Measurements from ENCODE around the gene WDR74. TPM values are rescaled to one million over a fixed set of nuclear protein-coding genes. Genes with fewer than 3 reads are reported as not detected.
A peak's percentile ranks its signal among the peaks of the same experiment; 100 is the strongest.

WDR74 gene
- total RNA-seq, 1 donor: 34.0 TPM

- Histone ChIP-seq H4K20me1 (ENCODE audit: insufficient read depth, low read length) (peaks cover 40% of the 10 kb centered on the region), H3K4me3 (ENCODE audit: insufficient read depth, low read length) (no peak overlapping the region), H3K27me3 (ENCODE audit: insufficient read depth, low read length) (no peaks in the 10 kb centered on the region), H3K27ac (ENCODE audit: low read depth, low read length) (no peak overlapping the region), H3K4me1 (ENCODE audit: insufficient read depth, low read length) (peaks cover 32% of the 10 kb centered on the region), H3K36me3 (ENCODE audit: insufficient read depth, low read length) (peaks cover 37% of the 10 kb centered on the region), H2AFZ (ENCODE audit: low read length) (no peak overlapping the region), H3K79me2 (ENCODE audit: insufficient read depth, low read length) (peaks cover 36% of the 10 kb centered on the region), H3K4me2 (ENCODE audit: insufficient read depth, low read length) (peak overlapping the region; percentile 94), H3K9me3 (ENCODE audit: low read depth, low read length) (no peaks in the 10 kb centered on the region)
- no peak for TF ChIP-seq CTCF (IDR thresholded peaks at IDR 0.05; ENCODE audit: extremely low read depth, low read depth, low read length)
- DNase-seq (ENCODE audit: insufficient read length, low spot score, missing footprints): no peak
These were observed 13.3 kb upstream of the WDR74 start for GRCh38 chr11:62852523-62853188.

GRCh38 chr11:62851807-62852522 lies 12.6 kb upstream of the WDR74 start:
- Histone ChIP-seq H4K20me1 (ENCODE audit: insufficient read depth, low read length) (peaks cover 40% of the 10 kb centered on the region), H3K9me3 (ENCODE audit: low read depth, low read length) (no peaks in the 10 kb centered on the region), H3K27ac (ENCODE audit: low read depth, low read length) (no peak overlapping the region), H3K4me2 (ENCODE audit: insufficient read depth, low read length) (no peak overlapping the region), H3K79me2 (ENCODE audit: insufficient read depth, low read length) (peaks cover 33% of the 10 kb centered on the region), H3K36me3 (ENCODE audit: insufficient read depth, low read length) (peaks cover 37% of the 10 kb centered on the region), H3K4me1 (ENCODE audit: insufficient read depth, low read length) (peaks cover 32% of the 10 kb centered on the region), H3K4me3 (ENCODE audit: insufficient read depth, low read length) (no peak overlapping the region), H2AFZ (ENCODE audit: low read length) (no peak overlapping the region), H3K27me3 (ENCODE audit: insufficient read depth, low read length) (no peaks in the 10 kb centered on the region)
- no peak for TF ChIP-seq CTCF (IDR thresholded peaks at IDR 0.05; ENCODE audit: extremely low read depth, low read depth, low read length)
- no peak for DNase-seq (ENCODE audit: insufficient read length, low spot score, missing footprints)

GRCh38 chr11:62850911-62851806 lies 11.8 kb upstream of the WDR74 start:
- TF ChIP-seq CTCF (IDR thresholded peaks at IDR 0.05; ENCODE audit: extremely low read depth, low read depth, low read length): no peak
- no peak overlapping the region for H2AFZ ChIP-seq (ENCODE audit: low read length)
- H3K36me3 ChIP-seq (ENCODE audit: insufficient read depth, low read length): peaks cover 37% of the 10 kb centered on the region
- no peak overlapping the region for H3K4me2 ChIP-seq (ENCODE audit: insufficient read depth, low read length)
- peaks cover 40% of the 10 kb centered on the region for H4K20me1 ChIP-seq (ENCODE audit: insufficient read depth, low read length)
- H3K27ac ChIP-seq (ENCODE audit: low read depth, low read length): no peak overlapping the region
- H3K27me3 ChIP-seq (ENCODE audit: insufficient read depth, low read length): no peaks in the 10 kb centered on the region
- H3K79me2 ChIP-seq (ENCODE audit: insufficient read depth, low read length): peaks cover 28% of the 10 kb centered on the region
- DNase-seq (ENCODE audit: insufficient read length, low spot score, missing footprints): no peak
- H3K4me3 ChIP-seq (ENCODE audit: insufficient read depth, low read length): no peak overlapping the region
- H3K9me3 ChIP-seq (ENCODE audit: low read depth, low read length): no peaks in the 10 kb centered on the region
- peaks cover 26% of the 10 kb centered on the region for H3K4me1 ChIP-seq (ENCODE audit: insufficient read depth, low read length)
